Measurements from ENCODE around the gene RASGRF2.

DNA sequence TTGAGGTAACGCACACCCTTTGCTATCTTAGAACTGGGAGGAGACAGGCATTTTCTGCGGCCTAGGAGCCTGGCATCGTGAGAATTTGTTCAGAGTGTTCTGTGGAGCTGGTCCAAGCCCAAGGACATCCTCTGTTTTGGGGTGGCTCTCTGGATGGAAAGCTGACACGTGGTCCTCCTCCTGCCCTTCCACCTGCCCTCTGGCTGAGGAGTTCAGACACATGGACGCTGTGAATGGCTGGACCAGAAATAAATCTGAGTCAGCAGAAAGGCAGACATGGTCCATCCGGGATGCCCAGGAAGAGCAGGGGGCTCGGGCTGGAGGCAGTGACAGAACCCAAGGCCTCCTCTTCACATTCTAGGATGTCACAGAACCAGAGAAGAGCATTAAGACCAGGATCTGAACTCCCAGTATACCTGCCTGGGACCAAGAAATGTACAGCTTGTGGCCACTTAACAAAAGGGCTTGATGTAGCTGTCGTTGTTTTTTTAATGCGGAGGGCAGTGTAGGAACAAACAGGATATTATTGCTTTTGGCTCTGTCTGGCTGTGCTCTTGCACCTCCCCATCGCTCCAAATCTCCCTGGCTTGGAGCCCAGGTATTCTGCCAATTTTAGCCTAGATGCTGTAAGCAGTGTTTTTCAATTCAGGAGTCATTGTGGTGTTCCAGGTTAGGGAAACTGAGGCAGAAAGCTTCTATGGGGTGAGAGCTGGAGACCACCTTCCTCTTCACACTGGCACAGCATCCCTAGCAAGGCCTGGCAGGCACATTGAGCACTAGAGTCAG, 275.3 kb downstream of the RASGRF2 start:
- TF ChIP-seq EP300 (conservative IDR thresholded peaks at IDR 0.05; ENCODE audit: poor library complexity, severe bottlenecking) (no peak), TAF1 (IDR thresholded peaks at IDR 0.05; ENCODE audit: low read depth) (no peak), EZH2 (IDR thresholded peaks at IDR 0.05; ENCODE audit: borderline replicate concordance, insufficient read depth, low read length, poor library complexity, severe bottlenecking) (no peak), POLR2AphosphoS5 (IDR thresholded peaks at IDR 0.05) (no peak)
- TF ChIP-seq, protein P1, sequence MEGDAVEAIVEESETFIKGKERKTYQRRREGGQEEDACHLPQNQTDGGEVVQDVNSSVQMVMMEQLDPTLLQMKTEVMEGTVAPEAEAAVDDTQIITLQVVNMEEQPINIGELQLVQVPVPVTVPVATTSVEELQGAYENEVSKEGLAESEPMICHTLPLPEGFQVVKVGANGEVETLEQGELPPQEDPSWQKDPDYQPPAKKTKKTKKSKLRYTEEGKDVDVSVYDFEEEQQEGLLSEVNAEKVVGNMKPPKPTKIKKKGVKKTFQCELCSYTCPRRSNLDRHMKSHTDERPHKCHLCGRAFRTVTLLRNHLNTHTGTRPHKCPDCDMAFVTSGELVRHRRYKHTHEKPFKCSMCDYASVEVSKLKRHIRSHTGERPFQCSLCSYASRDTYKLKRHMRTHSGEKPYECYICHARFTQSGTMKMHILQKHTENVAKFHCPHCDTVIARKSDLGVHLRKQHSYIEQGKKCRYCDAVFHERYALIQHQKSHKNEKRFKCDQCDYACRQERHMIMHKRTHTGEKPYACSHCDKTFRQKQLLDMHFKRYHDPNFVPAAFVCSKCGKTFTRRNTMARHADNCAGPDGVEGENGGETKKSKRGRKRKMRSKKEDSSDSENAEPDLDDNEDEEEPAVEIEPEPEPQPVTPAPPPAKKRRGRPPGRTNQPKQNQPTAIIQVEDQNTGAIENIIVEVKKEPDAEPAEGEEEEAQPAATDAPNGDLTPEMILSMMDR (IDR thresholded peaks at IDR 0.05; ENCODE audit: poor library complexity, severe bottlenecking), result no peak
- TF ChIP-seq, protein P2, sequence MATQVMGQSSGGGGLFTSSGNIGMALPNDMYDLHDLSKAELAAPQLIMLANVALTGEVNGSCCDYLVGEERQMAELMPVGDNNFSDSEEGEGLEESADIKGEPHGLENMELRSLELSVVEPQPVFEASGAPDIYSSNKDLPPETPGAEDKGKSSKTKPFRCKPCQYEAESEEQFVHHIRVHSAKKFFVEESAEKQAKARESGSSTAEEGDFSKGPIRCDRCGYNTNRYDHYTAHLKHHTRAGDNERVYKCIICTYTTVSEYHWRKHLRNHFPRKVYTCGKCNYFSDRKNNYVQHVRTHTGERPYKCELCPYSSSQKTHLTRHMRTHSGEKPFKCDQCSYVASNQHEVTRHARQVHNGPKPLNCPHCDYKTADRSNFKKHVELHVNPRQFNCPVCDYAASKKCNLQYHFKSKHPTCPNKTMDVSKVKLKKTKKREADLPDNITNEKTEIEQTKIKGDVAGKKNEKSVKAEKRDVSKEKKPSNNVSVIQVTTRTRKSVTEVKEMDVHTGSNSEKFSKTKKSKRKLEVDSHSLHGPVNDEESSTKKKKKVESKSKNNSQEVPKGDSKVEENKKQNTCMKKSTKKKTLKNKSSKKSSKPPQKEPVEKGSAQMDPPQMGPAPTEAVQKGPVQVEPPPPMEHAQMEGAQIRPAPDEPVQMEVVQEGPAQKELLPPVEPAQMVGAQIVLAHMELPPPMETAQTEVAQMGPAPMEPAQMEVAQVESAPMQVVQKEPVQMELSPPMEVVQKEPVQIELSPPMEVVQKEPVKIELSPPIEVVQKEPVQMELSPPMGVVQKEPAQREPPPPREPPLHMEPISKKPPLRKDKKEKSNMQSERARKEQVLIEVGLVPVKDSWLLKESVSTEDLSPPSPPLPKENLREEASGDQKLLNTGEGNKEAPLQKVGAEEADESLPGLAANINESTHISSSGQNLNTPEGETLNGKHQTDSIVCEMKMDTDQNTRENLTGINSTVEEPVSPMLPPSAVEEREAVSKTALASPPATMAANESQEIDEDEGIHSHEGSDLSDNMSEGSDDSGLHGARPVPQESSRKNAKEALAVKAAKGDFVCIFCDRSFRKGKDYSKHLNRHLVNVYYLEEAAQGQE (IDR thresholded peaks at IDR 0.05; ENCODE audit: borderline replicate concordance), result no peak
